Measurements from ENCODE around the gene ATP5F1D.
"Not testable (repeated sequence)": the region's sequence is repeated elsewhere in the genome, so short reads cannot be mapped to it uniquely, and the experiment has no call there.

Gene ATP5F1D

DNA sequence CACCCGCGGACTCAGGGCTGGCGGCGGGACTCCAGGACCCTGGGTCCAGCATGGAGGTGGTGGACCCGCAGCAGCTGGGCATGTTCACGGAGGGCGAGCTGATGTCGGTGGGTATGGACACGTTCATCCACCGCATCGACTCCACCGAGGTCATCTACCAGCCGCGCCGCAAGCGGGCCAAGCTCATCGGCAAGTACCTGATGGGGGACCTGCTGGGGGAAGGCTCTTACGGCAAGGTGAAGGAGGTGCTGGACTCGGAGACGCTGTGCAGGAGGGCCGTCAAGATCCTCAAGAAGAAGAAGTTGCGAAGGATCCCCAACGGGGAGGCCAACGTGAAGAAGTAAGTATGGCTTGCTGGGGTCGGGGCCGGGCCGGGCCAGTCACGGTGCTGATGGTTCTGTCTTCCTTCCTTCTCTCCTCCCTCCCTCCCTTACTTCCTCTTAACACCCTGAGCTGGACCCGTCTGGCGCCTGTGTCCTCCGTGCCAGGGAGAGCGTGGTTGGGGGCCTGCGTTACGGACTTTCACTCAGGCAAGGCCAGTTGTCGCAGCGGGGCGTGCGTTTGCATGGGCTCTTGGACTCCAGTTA, 34.6 kb upstream of the ATP5F1D start:
- no peak for TF ChIP-seq CTCF (IDR thresholded peaks at IDR 0.05; ENCODE audit: low read depth, low read length)
- Histone ChIP-seq H3K9me3 (ENCODE audit: severe bottlenecking) (no peaks in the 10 kb centered on the region), H3K4me3 (ENCODE audit: low read depth, low read length) (peak overlapping the region; percentile 67), H3K27ac (no peak overlapping the region), H3K27me3 (ENCODE audit: insufficient read depth, low read depth, severe bottlenecking) (no peaks in the 10 kb centered on the region), H3K36me3 (peaks cover 47% of the 10 kb centered on the region)
- DNase-seq = no peak

DNA sequence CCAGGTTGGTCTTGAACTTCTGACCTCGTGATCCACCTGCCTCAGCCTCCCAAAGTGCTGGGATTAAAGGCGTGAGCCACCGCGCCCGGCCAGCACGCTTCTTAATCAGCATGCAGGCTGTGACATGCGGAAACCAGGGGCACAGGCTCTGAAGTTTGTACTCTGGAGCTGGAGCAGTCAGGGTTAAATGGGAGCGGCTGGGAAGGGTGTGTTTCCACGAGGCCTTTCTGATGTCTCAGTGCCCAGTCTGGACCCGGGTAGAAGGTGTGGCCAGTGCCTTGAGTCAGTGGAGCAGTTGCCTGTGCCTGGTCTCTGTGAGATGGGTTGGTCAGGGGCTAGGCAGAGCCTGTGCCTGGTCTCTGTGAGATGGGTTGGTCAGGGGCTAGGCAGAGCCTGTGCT, 32.7 kb upstream of the ATP5F1D start:
- not testable (repeated sequence) for H3K27ac ChIP-seq; DNase-seq; H3K4me3 ChIP-seq (ENCODE audit: low read depth, low read length)

GRCh38 chr19:1210227-1210538, 31.4 kb upstream of the ATP5F1D start:
- Histone ChIP-seq H3K4me3 (ENCODE audit: low read depth, low read length) (no peak overlapping the region), H3K27ac (peak overlapping the region; percentile 50), H3K9me3 (ENCODE audit: severe bottlenecking) (no peaks in the 10 kb centered on the region), H3K36me3 (peaks cover 68% of the 10 kb centered on the region), H3K27me3 (ENCODE audit: insufficient read depth, low read depth, severe bottlenecking) (no peaks in the 10 kb centered on the region)
- TF ChIP-seq CTCF (IDR thresholded peaks at IDR 0.05; ENCODE audit: low read depth, low read length) = no peak
- no peak for DNase-seq

More for the DNA sequence above, 32.7 kb upstream of the ATP5F1D start:
- not testable (repeated sequence) for H3K9me3 ChIP-seq (ENCODE audit: severe bottlenecking); H3K27me3 ChIP-seq (ENCODE audit: insufficient read depth, low read depth, severe bottlenecking)
- H3K36me3 ChIP-seq = peaks cover 61% of the 10 kb centered on the region

GRCh38 chr19:1211494-1212234, 29.9 kb upstream of the ATP5F1D start:
- no peak for TF ChIP-seq CTCF (IDR thresholded peaks at IDR 0.05; ENCODE audit: low read depth, low read length)
- no peak overlapping the region for H3K4me3 ChIP-seq (ENCODE audit: low read depth, low read length)
- no peak overlapping the region for H3K27ac ChIP-seq
- peaks cover 68% of the 10 kb centered on the region for H3K36me3 ChIP-seq
- no peaks in the 10 kb centered on the region for H3K9me3 ChIP-seq (ENCODE audit: severe bottlenecking)
- no peak for DNase-seq
- H3K27me3 ChIP-seq (ENCODE audit: insufficient read depth, low read depth, severe bottlenecking) = no peaks in the 10 kb centered on the region

- H3K4me3 ChIP-seq (ENCODE audit: low read depth, low read length) = no peak overlapping the region
- H3K9me3 ChIP-seq (ENCODE audit: severe bottlenecking) = no peaks in the 10 kb centered on the region
- no peak for TF ChIP-seq CTCF (IDR thresholded peaks at IDR 0.05; ENCODE audit: low read depth, low read length)
- H3K36me3 ChIP-seq = peaks cover 59% of the 10 kb centered on the region
- H3K27ac ChIP-seq = peak overlapping the region; percentile 40; the same call in 1 of the 2 replicates
- no peaks in the 10 kb centered on the region for H3K27me3 ChIP-seq (ENCODE audit: insufficient read depth, low read depth, severe bottlenecking)
- DNase-seq = no peak
Observed at GRCh38 chr19:1213391-1214286, 27.9 kb upstream of the ATP5F1D start.

- Histone ChIP-seq H3K36me3 (peaks cover 53% of the 10 kb centered on the region), H3K27me3 (ENCODE audit: insufficient read depth, low read depth, severe bottlenecking) (no peaks in the 10 kb centered on the region), H3K27ac (peak overlapping the region; percentile 40; the same call in 1 of the 2 replicates), H3K9me3 (ENCODE audit: severe bottlenecking) (no peaks in the 10 kb centered on the region), H3K4me3 (ENCODE audit: low read depth, low read length) (no peak overlapping the region)
- no peak for TF ChIP-seq CTCF (IDR thresholded peaks at IDR 0.05; ENCODE audit: low read depth, low read length)
- no peak for DNase-seq
Observed at GRCh38 chr19:1214299-1214861, 27.2 kb upstream of the ATP5F1D start.

Measured in WERI-Rb-1 (cell line).